Large intestine (tissue), 3 donors: ENCODE data around the gene RUVBL1. TPM values are rescaled to one million over a fixed set of nuclear protein-coding genes. Genes with fewer than 3 reads are reported as not detected.

Experiments
- DNase-seq, 2 donors: peaks; one replicate each; pipeline versions ENCODE4 v3.0.0 to v3.0.0-alpha.2; 2013
- H3K27ac ChIP-seq: one replicate; pipeline ENCODE4 v1.5.1; 2013; ENCODE audit warnings: low read length
- H3K27me3 ChIP-seq: 2 replicates; pipeline ENCODE4 v1.6.1; 2013; ENCODE audit warnings: low read length; ENCODE audit not compliant: control insufficient read depth, insufficient read depth
- H3K36me3 ChIP-seq: 2 replicates; pipeline ENCODE4 v1.6.1; 2013; ENCODE audit warnings: low read length; ENCODE audit not compliant: control insufficient read depth, insufficient read depth
- H3K4me1 ChIP-seq: one replicate; pipeline ENCODE4 v1.6.1; 2013; ENCODE audit warnings: low read length; ENCODE audit not compliant: control insufficient read depth, insufficient read depth
- H3K4me3 ChIP-seq: one replicate; pipeline ENCODE4 v1.5.1; 2013; ENCODE audit warnings: low read length
- H3K9me3 ChIP-seq: one replicate; pipeline ENCODE4 v1.6.1; 2013; ENCODE audit warnings: mild to moderate bottlenecking, low read depth, low read length, moderate library complexity; ENCODE audit not compliant: control insufficient read depth
- WGBS: methylation state at CpG from one replicate; pipeline ENCODE4 v1.1.5; 2013; ENCODE audit warnings: low lambda C conversion rate; ENCODE audit not compliant: insufficient coverage; 5-methylcytosine and 5-hydroxymethylcytosine counted together
- polyA plus RNA-seq: library from polyadenylated mRNA; unstranded; fragments of 120-200 nt; gene quantifications from one replicate; pipeline ENCODE4 v1.2.1, GENCODE V29; 2013

RUVBL1 gene
- polyA plus RNA-seq, 1 donor: 35.2 TPM

- H3K4me3 ChIP-seq: no peak overlapping the region
- peaks cover 34% of the 10 kb centered on the region for H3K36me3 ChIP-seq
- peaks cover 11% of the 10 kb centered on the region for H3K27me3 ChIP-seq
- H3K4me1 ChIP-seq: peaks cover 9% of the 10 kb centered on the region
- H3K9me3 ChIP-seq: peaks cover 7% of the 10 kb centered on the region
- no CpG with 5 or more reads among the region's 11 CpGs for whole genome bisulfite sequencing
- H3K27ac ChIP-seq: no peak overlapping the region
- peak in 1 of 2 donors; percentile 35 for DNase-seq
Measured at GRCh38 chr3:128077202-128077624, 46.4 kb downstream of the RUVBL1 start.

DNA sequence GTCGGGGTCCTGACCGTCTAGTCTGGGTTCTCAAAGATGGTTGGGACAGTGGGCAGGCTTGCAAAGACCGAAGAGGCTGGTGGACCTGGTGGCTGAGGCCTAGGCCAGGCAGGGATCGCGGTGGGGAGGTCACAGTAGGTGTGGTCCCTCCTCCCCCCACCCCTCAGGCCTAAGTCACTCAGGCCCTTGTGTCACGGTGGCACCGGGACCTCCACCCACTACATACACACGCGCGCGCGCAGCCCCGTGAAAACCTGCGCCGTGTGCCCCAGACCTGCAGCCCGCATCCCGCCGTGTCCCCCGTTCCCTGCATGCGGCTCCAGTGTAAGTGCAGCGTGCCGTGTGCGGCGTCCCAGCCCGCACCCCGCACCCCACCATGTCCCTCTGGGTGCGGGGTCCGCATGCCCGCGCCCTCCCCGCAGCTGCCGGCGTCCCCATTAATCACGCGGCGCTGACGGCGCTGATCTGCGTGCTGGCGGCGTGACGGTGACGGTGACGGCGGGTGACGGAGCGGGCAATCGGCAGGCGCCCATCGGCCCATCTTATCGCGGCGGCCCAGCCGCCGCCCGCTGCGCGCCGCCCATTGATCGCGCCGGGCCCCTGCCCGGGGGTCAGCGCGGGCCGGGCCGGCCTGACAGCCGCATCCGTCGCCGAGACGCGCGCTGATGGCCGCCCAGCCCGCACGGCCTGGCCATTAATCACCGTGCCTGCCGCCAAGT lies 47.0 kb downstream of the RUVBL1 start:
- peaks cover 9% of the 10 kb centered on the region for H3K4me1 ChIP-seq
- H3K4me3 ChIP-seq: peak overlapping the region; percentile 13
- peak in 1 of 2 donors; percentile 51 for DNase-seq
- WGBS: no CpG with 5 or more reads among the region's 79 CpGs
- H3K27ac ChIP-seq: no peak overlapping the region
- peaks cover 37% of the 10 kb centered on the region for H3K36me3 ChIP-seq
- peaks cover 7% of the 10 kb centered on the region for H3K9me3 ChIP-seq
- peaks cover 11% of the 10 kb centered on the region for H3K27me3 ChIP-seq

DNA sequence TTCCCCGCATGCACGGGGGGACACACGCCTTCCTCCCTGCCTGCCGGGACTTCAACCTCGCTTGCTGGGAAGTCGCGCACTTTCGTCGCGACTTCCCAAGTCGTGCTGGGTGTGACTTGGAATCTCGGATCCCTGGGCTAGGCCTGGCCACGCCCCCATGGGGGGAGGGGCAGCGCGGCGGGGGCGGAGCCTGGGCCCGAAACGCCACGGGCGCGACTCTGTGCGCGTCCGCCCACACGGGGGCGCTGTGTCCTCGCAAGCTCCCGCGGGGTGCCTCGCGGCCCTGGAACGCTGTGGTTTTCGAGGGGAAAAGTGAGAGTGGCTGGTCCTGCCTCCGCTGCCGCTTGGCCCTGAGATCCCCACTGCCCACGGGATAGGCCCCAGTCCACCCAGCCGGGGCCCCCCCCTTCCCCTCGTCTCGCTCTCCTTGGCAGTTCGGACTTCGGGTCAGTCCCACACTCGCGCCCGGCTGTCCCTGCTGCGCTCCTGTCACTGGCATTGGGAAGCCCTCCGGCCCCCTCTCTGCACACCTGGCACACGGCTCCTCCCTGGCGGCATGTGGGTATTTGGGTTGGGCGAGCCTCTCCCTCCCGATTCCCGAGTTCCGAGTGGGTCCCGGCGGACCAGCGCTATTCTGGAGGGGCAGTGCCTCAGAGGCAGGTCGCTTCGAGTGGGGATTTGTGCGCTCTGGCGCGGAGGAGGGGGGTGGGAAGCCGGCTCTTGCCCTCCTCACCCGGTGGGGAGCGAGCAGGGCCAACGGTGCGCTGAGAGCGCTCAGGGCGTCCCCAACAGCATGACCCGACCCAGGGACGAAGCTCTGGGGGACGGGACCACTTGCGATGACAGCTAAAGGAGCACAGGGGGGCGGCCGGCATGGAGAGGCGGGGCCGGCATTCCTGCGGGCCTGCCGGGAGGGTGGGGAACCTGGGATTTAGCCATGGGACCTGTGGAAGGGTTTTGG lies 47.8 kb downstream of the RUVBL1 start:
- Histone ChIP-seq H3K4me3 (peak overlapping the region; percentile 28), H3K27me3 (peaks cover 11% of the 10 kb centered on the region), H3K9me3 (peaks cover 7% of the 10 kb centered on the region), H3K27ac (no peak overlapping the region), H3K4me1 (peaks cover 9% of the 10 kb centered on the region), H3K36me3 (peaks cover 42% of the 10 kb centered on the region)
- peak; percentile 84 to 89 for DNase-seq
- no CpG with 5 or more reads among the region's 78 CpGs for WGBS

GRCh38 chr3:128074851-128075521 lies 48.6 kb downstream of the RUVBL1 start:
- no peak overlapping the region for H3K27ac ChIP-seq

DNA sequence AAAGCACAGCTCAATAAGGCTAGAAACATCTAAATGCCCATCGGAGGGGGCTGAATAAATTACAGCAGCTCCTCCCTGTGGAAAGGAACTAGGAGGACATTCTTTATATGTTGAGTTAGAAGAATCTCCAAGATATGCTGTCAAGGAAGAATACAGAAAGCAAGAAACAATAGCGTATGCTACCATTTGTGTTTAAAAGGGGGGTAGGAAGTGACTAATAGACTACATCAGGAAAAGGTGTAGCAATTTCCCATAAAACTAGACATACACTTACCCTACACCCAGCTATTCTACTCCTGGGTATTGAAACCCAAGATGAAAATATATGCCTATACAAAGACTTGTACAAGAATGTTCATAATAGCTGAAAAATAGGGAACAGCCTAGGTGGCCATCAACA lies 49.8 kb downstream of the RUVBL1 start:
- Histone ChIP-seq H3K9me3 (peaks cover 7% of the 10 kb centered on the region), H3K4me3 (no peak overlapping the region), H3K27me3 (peaks cover 11% of the 10 kb centered on the region), H3K36me3 (peaks cover 52% of the 10 kb centered on the region), H3K27ac (no peak overlapping the region), H3K4me1 (peaks cover 9% of the 10 kb centered on the region)
- DNase-seq: no peak
- WGBS: no CpG with 5 or more reads among the region's 2 CpGs

More at GRCh38 chr3:128074851-128075521, 48.6 kb downstream of the RUVBL1 start:
- Histone ChIP-seq H3K4me3 (peak overlapping the region; percentile 10), H3K27me3 (peaks cover 11% of the 10 kb centered on the region), H3K4me1 (peaks cover 9% of the 10 kb centered on the region), H3K36me3 (peaks cover 47% of the 10 kb centered on the region), H3K9me3 (peaks cover 7% of the 10 kb centered on the region)
- DNase-seq: no peak
- WGBS: no CpG with 5 or more reads among the region's 7 CpGs

GRCh38 chr3:128073185-128073725 lies 50.4 kb downstream of the RUVBL1 start:
- Histone ChIP-seq H3K27ac (no peak overlapping the region), H3K9me3 (peaks cover 7% of the 10 kb centered on the region), H3K4me1 (peaks cover 9% of the 10 kb centered on the region), H3K4me3 (no peak overlapping the region), H3K36me3 (peaks cover 55% of the 10 kb centered on the region), H3K27me3 (peaks cover 11% of the 10 kb centered on the region)
- no CpG with 5 or more reads among the region's 6 CpGs for WGBS
- no peak for DNase-seq

DNA sequence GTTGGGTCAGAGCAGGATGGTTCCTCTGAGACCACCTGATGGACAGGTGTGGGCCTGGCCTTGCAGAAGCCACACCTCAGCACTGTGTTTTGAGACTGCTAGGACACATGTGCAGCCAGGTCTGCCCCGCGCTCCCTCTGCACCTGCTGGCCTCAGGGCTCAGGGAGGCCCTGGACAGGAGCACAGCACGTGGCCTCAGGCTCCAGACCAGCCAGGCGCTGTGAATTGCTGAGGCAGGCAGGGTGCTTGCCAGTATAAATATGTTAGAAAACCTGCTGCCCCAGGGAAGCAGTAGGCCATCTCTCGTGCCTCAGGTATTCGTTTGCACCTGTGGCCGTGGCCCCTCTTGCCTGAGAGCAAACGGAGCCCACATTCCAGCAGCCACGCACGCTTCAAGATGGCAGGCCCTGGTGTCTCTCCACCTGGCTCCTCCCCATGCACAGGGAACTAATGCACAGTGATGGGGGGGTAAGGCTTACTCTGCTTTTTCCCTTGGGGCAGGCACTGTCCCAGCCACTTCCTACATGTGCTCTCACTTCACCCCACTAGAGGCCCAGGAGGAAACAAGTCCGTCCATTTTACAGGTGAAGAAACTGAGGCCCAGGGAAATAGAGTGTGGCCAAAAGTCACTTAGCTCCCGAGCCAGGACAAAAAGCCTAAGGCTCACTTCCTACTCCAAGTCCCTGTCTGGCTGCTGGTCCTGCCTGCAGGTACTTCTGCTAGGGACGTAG lies 51.0 kb downstream of the RUVBL1 start:
- 88% methylated on average over 1 of the region's 13 CpGs for WGBS
- H3K9me3 ChIP-seq: peaks cover 7% of the 10 kb centered on the region
- H3K27ac ChIP-seq: no peak overlapping the region
- peaks cover 62% of the 10 kb centered on the region for H3K36me3 ChIP-seq
- H3K4me3 ChIP-seq: no peak overlapping the region
- DNase-seq: no peak
- H3K27me3 ChIP-seq: peaks cover 11% of the 10 kb centered on the region
- peaks cover 9% of the 10 kb centered on the region for H3K4me1 ChIP-seq

GRCh38 chr3:128071771-128072453 lies 51.7 kb downstream of the RUVBL1 start:
- Histone ChIP-seq H3K9me3 (peaks cover 7% of the 10 kb centered on the region), H3K27ac (no peak overlapping the region), H3K36me3 (peaks cover 69% of the 10 kb centered on the region), H3K4me1 (peaks cover 9% of the 10 kb centered on the region), H3K4me3 (no peak overlapping the region), H3K27me3 (peaks cover 11% of the 10 kb centered on the region)
- no CpG with 5 or more reads among the region's 11 CpGs for WGBS
- DNase-seq: no peak

DNA sequence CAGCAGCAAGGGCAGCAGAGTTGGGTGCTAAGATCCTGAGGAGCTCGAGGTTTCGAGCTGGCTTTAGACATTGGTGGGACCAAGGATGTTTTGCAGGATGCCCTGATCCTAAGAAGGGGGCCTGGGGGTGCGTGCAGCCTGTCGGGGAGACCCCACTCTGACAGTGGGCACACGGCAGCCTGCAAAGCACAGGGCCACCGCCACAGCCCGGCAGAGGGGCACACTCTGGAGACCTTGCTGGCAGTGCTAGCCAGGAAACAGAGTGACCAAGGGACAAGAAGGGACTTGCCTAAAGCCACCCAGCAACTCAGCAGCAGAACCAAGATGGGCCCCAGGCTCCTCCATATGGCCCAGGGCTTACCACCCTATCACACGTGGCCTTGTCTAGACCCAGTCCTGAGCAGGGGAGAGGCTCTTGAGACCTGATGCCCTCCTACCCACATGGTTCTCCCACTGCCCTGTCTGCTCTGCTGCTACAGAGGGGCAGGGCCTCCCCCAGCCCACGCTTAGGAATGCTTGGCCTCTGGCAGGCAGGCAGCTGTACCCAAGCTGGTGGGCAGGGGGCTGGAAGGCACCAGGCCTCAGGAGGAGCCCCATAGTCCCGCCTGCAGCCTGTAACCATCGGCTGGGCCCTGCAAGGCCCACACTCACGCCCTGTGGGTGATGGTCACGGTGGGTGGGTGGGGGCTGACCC lies 52.6 kb downstream of the RUVBL1 start:
- Histone ChIP-seq H3K9me3 (peaks cover 4% of the 10 kb centered on the region), H3K36me3 (peaks cover 77% of the 10 kb centered on the region), H3K27me3 (peaks cover 4% of the 10 kb centered on the region), H3K27ac (no peak overlapping the region), H3K4me3 (no peak overlapping the region), H3K4me1 (peaks cover 4% of the 10 kb centered on the region)
- DNase-seq: no peak
- WGBS: no CpG with 5 or more reads among the region's 13 CpGs
